HG02885 (cell line): ENCODE measurements around the gene PCYT2.

Experiments
- ATAC-seq: cut with Tn5 transposase; IDR thresholded peaks from one replicate; pipeline ENCODE4 v1.9.1; 2021; ENCODE audit warnings: mild to moderate bottlenecking; ENCODE audit not compliant: unreplicated experiment, poor library complexity

The PCYT2 gene

GRCh38 chr17:81903415-81903831 is 7.8 kb downstream of the PCYT2 start:
- no peak for ATAC-seq

- no peak for ATAC-seq
These were observed 8.4 kb downstream of the PCYT2 start for GRCh38 chr17:81902653-81903414.

- no peak for ATAC-seq
These were observed 9.1 kb downstream of the PCYT2 start, which contains the start of gene NPB for GRCh38 chr17:81902023-81902652. TSS of gene NPB (plus strand) at chr17:81902238. CDS start at chr17:81902278, 40 bp downstream.

GRCh38 chr17:81901167-81902022 is 9.8 kb downstream of the PCYT2 start:
- no peak for ATAC-seq

GRCh38 chr17:81900181-81900820 is 10.9 kb downstream of the PCYT2 start:
- no peak for ATAC-seq

- no peak for ATAC-seq
These were observed 11.6 kb downstream of the PCYT2 start for GRCh38 chr17:81899514-81900166.

- no peak for ATAC-seq
These were observed 12.3 kb downstream of the PCYT2 start for GRCh38 chr17:81898885-81899284.

- ATAC-seq: no peak
These were observed 13.0 kb downstream of the PCYT2 start for GRCh38 chr17:81898029-81898866.

- no peak for ATAC-seq
These were observed 15.8 kb downstream of the PCYT2 start for GRCh38 chr17:81895400-81895799.

GRCh38 chr17:81891303-81891552 is 20.0 kb downstream of the PCYT2 start:
- ATAC-seq: peak; percentile 29

GRCh38 chr17:81890447-81891302 is 20.5 kb downstream of the PCYT2 start:
- no peak for ATAC-seq

- ATAC-seq: no peak
These were observed 21.6 kb downstream of the PCYT2 start for GRCh38 chr17:81889602-81890001.

- ATAC-seq: no peak
These were observed 22.1 kb downstream of the PCYT2 start for GRCh38 chr17:81888988-81889595.

- ATAC-seq: no peak
These were observed 22.9 kb downstream of the PCYT2 start for GRCh38 chr17:81888105-81888987.

- ATAC-seq: no peak
These were observed 25.2 kb downstream of the PCYT2 start for GRCh38 chr17:81885869-81886548.

- ATAC-seq: no peak
These were observed 25.7 kb downstream of the PCYT2 start for GRCh38 chr17:81885454-81885853.

- ATAC-seq: no peak
These were observed 26.2 kb downstream of the PCYT2 start for GRCh38 chr17:81884968-81885367.
